ENCODE data around the gene FOXP1. TPM values are rescaled to one million over a fixed set of nuclear protein-coding genes. Genes with fewer than 3 reads are reported as not detected.

FOXP1 gene
- total RNA-seq, 1 experiment from 2014 or later, result 58.4 TPM

- H3K9me3 ChIP-seq (ENCODE audit: low read depth, low read length, poor library complexity, severe bottlenecking), result no peaks in the 10 kb centered on the region
- H3K4me3 ChIP-seq (ENCODE audit: low read depth, low read length, poor library complexity, severe bottlenecking), result no peak overlapping the region
- TF ChIP-seq EZH2 (IDR thresholded peaks at IDR 0.05; ENCODE audit: borderline replicate concordance, low read depth, low read length, poor library complexity, severe bottlenecking) (no peak), CTCF (conservative IDR thresholded peaks at IDR 0.05; ENCODE audit: low read depth, low read length) (no peak)
- no peaks in the 10 kb centered on the region for H3K27me3 ChIP-seq (replicated peaks; ENCODE audit: insufficient read depth, low read depth, low read length, poor library complexity)
- no peak for DNase-seq (ENCODE audit: low spot score)
- no peak overlapping the region for H3K27ac ChIP-seq (ENCODE audit: low read depth, low read length, poor library complexity, severe bottlenecking)
- H3K36me3 ChIP-seq (ENCODE audit: insufficient read depth, low read length, poor library complexity, severe bottlenecking), result peaks cover 5% of the 10 kb centered on the region
- intact Hi-C loops (cut with micrococcal nuclease; ENCODE audit: unreplicated experiment), result no loop called here
- CTCF ChIA-PET, result no interaction called here
- POLR2A ChIA-PET (ENCODE audit: low non-redundant PET), result no interaction called here
- BruUV-seq (replicated peaks), result no TSS peak
- H3K4me1 ChIP-seq (ENCODE audit: insufficient read depth, low read length, poor library complexity, severe bottlenecking), result peaks cover 17% of the 10 kb centered on the region
Observed at GRCh38 chr3:71112576-71112975, 471.0 kb downstream of the FOXP1 start.

GRCh38 chr3:71111784-71112440 is 471.6 kb downstream of the FOXP1 start:
- no TSS peak for BruUV-seq (replicated peaks)
- POLR2A ChIA-PET (ENCODE audit: low non-redundant PET), result no interaction called here
- CTCF ChIA-PET, result no interaction called here
- Histone ChIP-seq H3K4me1 (ENCODE audit: insufficient read depth, low read length, poor library complexity, severe bottlenecking) (peaks cover 17% of the 10 kb centered on the region), H3K9me3 (ENCODE audit: low read depth, low read length, poor library complexity, severe bottlenecking) (no peaks in the 10 kb centered on the region), H3K27me3 (replicated peaks; ENCODE audit: insufficient read depth, low read depth, low read length, poor library complexity) (no peaks in the 10 kb centered on the region), H3K27ac (ENCODE audit: low read depth, low read length, poor library complexity, severe bottlenecking) (no peak overlapping the region), H3K36me3 (ENCODE audit: insufficient read depth, low read length, poor library complexity, severe bottlenecking) (peaks cover 5% of the 10 kb centered on the region), H3K4me3 (ENCODE audit: low read depth, low read length, poor library complexity, severe bottlenecking) (no peak overlapping the region)
- intact Hi-C loops (cut with micrococcal nuclease; ENCODE audit: unreplicated experiment), result no loop called here
- DNase-seq (ENCODE audit: low spot score), result no peak
- TF ChIP-seq CTCF (conservative IDR thresholded peaks at IDR 0.05; ENCODE audit: low read depth, low read length) (no peak), EZH2 (IDR thresholded peaks at IDR 0.05; ENCODE audit: borderline replicate concordance, low read depth, low read length, poor library complexity, severe bottlenecking) (no peak)

DNA sequence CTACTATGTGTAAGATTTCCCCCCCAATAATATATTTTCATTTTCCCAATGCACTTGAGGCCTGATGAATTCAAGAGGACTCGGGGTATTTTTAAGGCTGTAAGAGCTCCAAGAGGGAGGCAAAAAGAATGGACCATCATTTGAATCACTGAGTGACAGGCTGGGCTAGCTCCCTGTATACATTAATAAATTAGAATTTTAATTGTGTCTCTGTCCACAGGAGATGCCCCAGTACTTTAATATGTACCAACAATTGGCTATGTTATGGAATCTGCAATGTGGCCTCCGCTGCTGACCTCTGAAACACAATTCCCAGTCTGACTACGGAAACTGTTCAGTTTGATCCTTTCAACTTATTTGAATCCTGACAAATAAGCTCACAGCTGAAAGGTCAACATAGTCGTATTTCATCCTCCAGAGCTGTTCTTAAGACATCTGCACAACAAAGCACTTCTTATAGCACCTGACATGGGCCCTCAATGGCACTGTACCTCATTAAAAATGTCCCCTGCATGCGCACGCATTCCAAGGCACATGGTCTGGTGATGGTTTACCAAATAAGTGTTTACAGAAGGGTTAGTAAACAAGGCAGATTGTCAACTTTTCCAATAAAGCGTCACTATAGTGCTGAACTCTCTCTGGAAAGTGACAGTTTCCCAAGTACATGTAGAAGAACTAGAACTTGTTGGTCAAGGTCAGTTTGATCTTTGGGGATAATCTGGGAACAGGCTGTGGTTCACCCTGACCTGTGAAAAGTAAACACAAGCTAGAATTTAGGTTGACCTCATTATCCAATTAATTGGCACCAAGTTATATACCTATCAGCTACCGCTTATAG is 472.9 kb downstream of the FOXP1 start:
- no peak for DNase-seq (ENCODE audit: low spot score)
- Histone ChIP-seq H3K36me3 (ENCODE audit: insufficient read depth, low read length, poor library complexity, severe bottlenecking) (peaks cover 5% of the 10 kb centered on the region), H3K4me3 (ENCODE audit: low read depth, low read length, poor library complexity, severe bottlenecking) (no peak overlapping the region), H3K9me3 (ENCODE audit: low read depth, low read length, poor library complexity, severe bottlenecking) (no peaks in the 10 kb centered on the region), H3K27ac (ENCODE audit: low read depth, low read length, poor library complexity, severe bottlenecking) (no peak overlapping the region), H3K4me1 (ENCODE audit: insufficient read depth, low read length, poor library complexity, severe bottlenecking) (peaks cover 17% of the 10 kb centered on the region), H3K27me3 (replicated peaks; ENCODE audit: insufficient read depth, low read depth, low read length, poor library complexity) (no peaks in the 10 kb centered on the region)
- no peak for TF ChIP-seq EZH2 (IDR thresholded peaks at IDR 0.05; ENCODE audit: borderline replicate concordance, low read depth, low read length, poor library complexity, severe bottlenecking)
- no peak for TF ChIP-seq CTCF (conservative IDR thresholded peaks at IDR 0.05; ENCODE audit: low read depth, low read length)
- ChIA-PET POLR2A (ENCODE audit: low non-redundant PET) (no interaction called here), CTCF (no interaction called here)
- no TSS peak for BruUV-seq (replicated peaks)
- intact Hi-C loops (cut with micrococcal nuclease; ENCODE audit: unreplicated experiment), result no loop called here
